ENCODE results near the gene CAMKMT.
"Not testable (repeated sequence)": the region's sequence is repeated elsewhere in the genome, so short reads cannot be mapped to it uniquely, and the experiment has no call there.

The CAMKMT gene

GRCh38 chr2:44579115-44579836, 217.5 kb downstream of the CAMKMT start:
- Histone ChIP-seq H3K27me3 (replicated peaks in 2 of 5; ENCODE audit: control insufficient read depth in 4 of 5, insufficient read depth in 5 of 5, low read length in 4 of 5) (no peaks in the 10 kb centered on the region), H3K4me1 (ENCODE audit: control extremely low read depth in 1 of 4, control insufficient read depth in 4 of 4, insufficient read depth in 4 of 4, low read length in 3 of 4) (no peaks in the 10 kb centered on the region), H3K9me3 (ENCODE audit: control extremely low read depth in 1 of 5, control insufficient read depth in 4 of 5, insufficient read depth in 2 of 5, low read depth in 1 of 5, low read length in 4 of 5) (no peaks in the 10 kb centered on the region), H3K4me3 (ENCODE audit: control insufficient read depth in 1 of 7, extremely low read depth in 1 of 7, insufficient read depth in 4 of 7, low read depth in 2 of 7, low read length in 6 of 7) (no peak overlapping the region), H3K27ac (ENCODE audit: insufficient read depth in 1 of 2, low read depth in 1 of 2, low read length in 2 of 2, poor library complexity in 1 of 2, severe bottlenecking in 2 of 2) (no peak overlapping the region), H3K36me3 (ENCODE audit: control insufficient read depth in 4 of 4, insufficient read depth in 4 of 4, low read length in 3 of 4) (no peaks in the 10 kb centered on the region)
- WGBS (ENCODE audit: insufficient coverage) = 100% methylated on average over 5 of the region's 6 CpGs
- POLR2A ChIA-PET = no interaction called here
- DNase-seq = no peak
- CTCF ChIA-PET = no interaction called here

- DNase-seq = no peak
- Histone ChIP-seq H3K9me3 (ENCODE audit: control extremely low read depth in 1 of 5, control insufficient read depth in 4 of 5, insufficient read depth in 2 of 5, low read depth in 1 of 5, low read length in 4 of 5) (no peaks in the 10 kb centered on the region), H3K27ac (ENCODE audit: insufficient read depth in 1 of 2, low read depth in 1 of 2, low read length in 2 of 2, poor library complexity in 1 of 2, severe bottlenecking in 2 of 2) (no peak overlapping the region), H3K4me3 (ENCODE audit: control insufficient read depth in 1 of 7, extremely low read depth in 1 of 7, insufficient read depth in 4 of 7, low read depth in 2 of 7, low read length in 6 of 7) (no peak overlapping the region), H3K36me3 (ENCODE audit: control insufficient read depth in 4 of 4, insufficient read depth in 4 of 4, low read length in 3 of 4) (no peaks in the 10 kb centered on the region), H3K4me1 (ENCODE audit: control extremely low read depth in 1 of 4, control insufficient read depth in 4 of 4, insufficient read depth in 4 of 4, low read length in 3 of 4) (no peaks in the 10 kb centered on the region), H3K27me3 (replicated peaks in 2 of 5; ENCODE audit: control insufficient read depth in 4 of 5, insufficient read depth in 5 of 5, low read length in 4 of 5) (no peaks in the 10 kb centered on the region)
- ChIA-PET CTCF (no interaction called here), POLR2A (no interaction called here)
- WGBS (ENCODE audit: insufficient coverage) = 100% methylated on average over 1 of the region's 2 CpGs
Measured at GRCh38 chr2:44579837-44580230, 218.1 kb downstream of the CAMKMT start.

DNA sequence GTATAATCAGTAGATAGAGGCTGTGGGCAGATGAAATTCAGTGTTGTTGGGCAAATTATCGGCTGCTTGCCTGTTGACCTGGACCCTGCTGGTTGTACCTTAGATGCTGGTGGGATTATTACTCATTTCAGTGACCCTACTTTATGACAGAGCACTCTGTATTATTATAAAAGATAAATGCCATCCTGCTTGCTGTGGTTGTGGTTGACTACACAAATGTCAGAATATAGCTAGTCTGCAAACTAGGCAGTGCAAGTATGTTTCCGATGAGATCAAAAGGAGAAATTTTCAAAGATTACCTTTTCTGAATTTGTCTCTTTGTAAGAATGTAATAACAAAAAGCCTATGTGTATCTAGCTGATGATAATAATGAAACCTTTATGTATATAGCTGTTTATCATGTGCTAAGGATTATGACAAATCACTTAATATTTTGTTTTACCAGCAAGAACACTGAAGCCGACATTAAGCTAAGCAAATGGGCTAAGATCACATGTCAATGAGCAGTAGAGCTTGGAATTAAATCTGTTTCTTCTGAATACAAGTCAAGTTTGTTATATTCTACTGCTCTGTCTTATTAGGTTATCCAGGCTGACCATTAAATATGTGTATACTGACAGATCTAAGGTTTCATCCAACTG, 219.2 kb downstream of the CAMKMT start:
- no peaks in the 10 kb centered on the region for H3K36me3 ChIP-seq (ENCODE audit: control insufficient read depth in 4 of 4, insufficient read depth in 4 of 4, low read length in 3 of 4)
- no peak overlapping the region for H3K4me3 ChIP-seq (ENCODE audit: control insufficient read depth in 1 of 7, extremely low read depth in 1 of 7, insufficient read depth in 4 of 7, low read depth in 2 of 7, low read length in 6 of 7)
- no peaks in the 10 kb centered on the region for H3K9me3 ChIP-seq (ENCODE audit: control extremely low read depth in 1 of 5, control insufficient read depth in 4 of 5, insufficient read depth in 2 of 5, low read depth in 1 of 5, low read length in 4 of 5)
- no peaks in the 10 kb centered on the region for H3K27me3 ChIP-seq (replicated peaks in 2 of 5; ENCODE audit: control insufficient read depth in 4 of 5, insufficient read depth in 5 of 5, low read length in 4 of 5)
- no peak for DNase-seq
- ChIA-PET POLR2A (no interaction called here), CTCF (interaction anchor here (0.7 to 1.3 kb wide), 2 partner anchors 17 to 22 kb away, joined by 3 read pairs; no protein-coding TSS in a partner anchor)
- H3K4me1 ChIP-seq (ENCODE audit: control extremely low read depth in 1 of 4, control insufficient read depth in 4 of 4, insufficient read depth in 4 of 4, low read length in 3 of 4) = no peaks in the 10 kb centered on the region
- WGBS (ENCODE audit: insufficient coverage) = no CpG with 5 or more reads among the region's 3 CpGs
- H3K27ac ChIP-seq (ENCODE audit: insufficient read depth in 1 of 2, low read depth in 1 of 2, low read length in 2 of 2, poor library complexity in 1 of 2, severe bottlenecking in 2 of 2) = no peak overlapping the region

GRCh38 chr2:44582363-44583008, 220.7 kb downstream of the CAMKMT start:
- ChIA-PET POLR2A (no interaction called here), CTCF (no interaction called here)
- Histone ChIP-seq H3K4me1 (ENCODE audit: control extremely low read depth in 1 of 4, control insufficient read depth in 4 of 4, insufficient read depth in 4 of 4, low read length in 3 of 4) (no peaks in the 10 kb centered on the region), H3K27me3 (replicated peaks in 2 of 5; ENCODE audit: control insufficient read depth in 4 of 5, insufficient read depth in 5 of 5, low read length in 4 of 5) (no peaks in the 10 kb centered on the region), H3K36me3 (ENCODE audit: control insufficient read depth in 4 of 4, insufficient read depth in 4 of 4, low read length in 3 of 4) (no peaks in the 10 kb centered on the region), H3K27ac (ENCODE audit: insufficient read depth in 1 of 2, low read depth in 1 of 2, low read length in 2 of 2, poor library complexity in 1 of 2, severe bottlenecking in 2 of 2) (no peak overlapping the region), H3K9me3 (ENCODE audit: control extremely low read depth in 1 of 5, control insufficient read depth in 4 of 5, insufficient read depth in 2 of 5, low read depth in 1 of 5, low read length in 4 of 5) (peaks cover 0 to 2% (median 0%) of the 10 kb centered on the region in 5 experiments), H3K4me3 (ENCODE audit: control insufficient read depth in 1 of 7, extremely low read depth in 1 of 7, insufficient read depth in 4 of 7, low read depth in 2 of 7, low read length in 6 of 7) (no peak overlapping the region)
- no peak for DNase-seq
- WGBS (ENCODE audit: insufficient coverage) = 100% methylated on average over 1 of the region's 3 CpGs

GRCh38 chr2:44595615-44596014, 233.9 kb downstream of the CAMKMT start:
- H3K9me3 ChIP-seq (ENCODE audit: control extremely low read depth in 1 of 5, control insufficient read depth in 4 of 5, insufficient read depth in 2 of 5, low read depth in 1 of 5, low read length in 4 of 5); H3K27me3 ChIP-seq (replicated peaks in 2 of 5; ENCODE audit: control insufficient read depth in 4 of 5, insufficient read depth in 5 of 5, low read length in 4 of 5); H3K27ac ChIP-seq (ENCODE audit: insufficient read depth in 1 of 2, low read depth in 1 of 2, low read length in 2 of 2, poor library complexity in 1 of 2, severe bottlenecking in 2 of 2); POLR2A ChIA-PET; H3K4me1 ChIP-seq (ENCODE audit: control extremely low read depth in 1 of 4, control insufficient read depth in 4 of 4, insufficient read depth in 4 of 4, low read length in 3 of 4); H3K36me3 ChIP-seq (ENCODE audit: control insufficient read depth in 4 of 4, insufficient read depth in 4 of 4, low read length in 3 of 4); DNase-seq; CTCF ChIA-PET; H3K4me3 ChIP-seq (ENCODE audit: control insufficient read depth in 1 of 7, extremely low read depth in 1 of 7, insufficient read depth in 4 of 7, low read depth in 2 of 7, low read length in 6 of 7): not testable (repeated sequence)
- no CpG with 5 or more reads among the region's 2 CpGs for WGBS (ENCODE audit: insufficient coverage)

GRCh38 chr2:44596537-44597320, 235.0 kb downstream of the CAMKMT start:
- Histone ChIP-seq H3K9me3 (ENCODE audit: control extremely low read depth in 1 of 5, control insufficient read depth in 4 of 5, insufficient read depth in 2 of 5, low read depth in 1 of 5, low read length in 4 of 5) (peaks cover 0 to 2% (median 0%) of the 10 kb centered on the region in 5 experiments), H3K4me1 (ENCODE audit: control extremely low read depth in 1 of 4, control insufficient read depth in 4 of 4, insufficient read depth in 4 of 4, low read length in 3 of 4) (no peaks in the 10 kb centered on the region), H3K36me3 (ENCODE audit: control insufficient read depth in 4 of 4, insufficient read depth in 4 of 4, low read length in 3 of 4) (no peaks in the 10 kb centered on the region), H3K27ac (ENCODE audit: insufficient read depth in 1 of 2, low read depth in 1 of 2, low read length in 2 of 2, poor library complexity in 1 of 2, severe bottlenecking in 2 of 2) (no peak overlapping the region), H3K27me3 (replicated peaks in 2 of 5; ENCODE audit: control insufficient read depth in 4 of 5, insufficient read depth in 5 of 5, low read length in 4 of 5) (no peaks in the 10 kb centered on the region), H3K4me3 (ENCODE audit: control insufficient read depth in 1 of 7, extremely low read depth in 1 of 7, insufficient read depth in 4 of 7, low read depth in 2 of 7, low read length in 6 of 7) (no peak overlapping the region)
- 100% methylated on average over 1 of the region's 5 CpGs for WGBS (ENCODE audit: insufficient coverage)
- DNase-seq = no peak
- CTCF ChIA-PET = no interaction called here
- POLR2A ChIA-PET = no interaction called here
